AG10803 (cell line): Measurements from ENCODE around the gene DCUN1D4.

Experiments used
- DNase-seq: peaks from one replicate; pipeline ENCODE4 v3.0.0; 2010; ENCODE audit warnings: low read depth
- H3K4me3 ChIP-seq: 2 replicates; pipeline ENCODE4 v1.5.1; 2011; ENCODE audit warnings: mild to moderate bottlenecking, low read length, control low read depth
- TF ChIP-seq, protein P1 (sequence below): conservative IDR thresholded peaks from 2 replicates; pipeline ENCODE4 v1.5.1; 2011; ENCODE audit warnings: mild to moderate bottlenecking, low read length, control low read depth, inconsistent platforms

DCUN1D4 gene

DNA sequence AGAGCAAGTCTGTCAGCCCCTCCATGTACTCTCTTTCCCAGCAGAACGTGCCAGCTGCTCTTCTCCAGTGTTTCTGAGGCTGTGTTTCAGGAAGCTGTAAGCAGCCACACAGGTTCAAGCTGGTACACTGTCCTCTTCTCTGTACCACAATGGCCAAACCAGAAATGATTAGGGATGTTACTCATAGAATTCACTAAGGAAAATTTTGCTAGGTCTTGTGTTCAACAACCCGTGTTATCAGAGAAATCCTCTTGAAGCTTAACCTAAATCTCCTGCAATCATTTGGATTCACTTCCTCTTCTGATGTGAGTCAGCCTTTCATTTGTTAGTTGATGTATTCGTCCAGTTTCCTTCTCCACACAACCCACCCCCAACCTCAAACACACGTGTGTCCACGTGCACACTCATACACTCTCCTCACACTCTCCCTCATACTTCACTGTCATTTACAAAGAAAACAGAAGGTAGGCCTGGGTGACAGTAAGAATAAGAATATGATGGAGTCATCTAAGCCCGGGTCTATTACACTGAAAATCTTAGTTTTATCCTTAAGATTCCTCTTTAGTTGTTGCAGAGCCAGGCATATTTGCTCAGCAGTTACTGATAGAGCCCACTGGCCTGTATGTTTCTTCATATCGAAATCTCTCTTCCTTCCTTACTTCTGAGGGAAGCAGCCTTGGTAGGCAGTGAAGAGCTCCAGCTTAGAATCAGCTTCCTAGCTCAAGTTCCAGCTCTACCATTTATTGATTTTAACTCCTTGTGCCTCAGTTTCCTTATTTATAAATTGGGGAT, 63.4 kb downstream of the DCUN1D4 start:
- no peak overlapping the region for H3K4me3 ChIP-seq
- DNase-seq, result no peak
- TF ChIP-seq, protein P1, sequence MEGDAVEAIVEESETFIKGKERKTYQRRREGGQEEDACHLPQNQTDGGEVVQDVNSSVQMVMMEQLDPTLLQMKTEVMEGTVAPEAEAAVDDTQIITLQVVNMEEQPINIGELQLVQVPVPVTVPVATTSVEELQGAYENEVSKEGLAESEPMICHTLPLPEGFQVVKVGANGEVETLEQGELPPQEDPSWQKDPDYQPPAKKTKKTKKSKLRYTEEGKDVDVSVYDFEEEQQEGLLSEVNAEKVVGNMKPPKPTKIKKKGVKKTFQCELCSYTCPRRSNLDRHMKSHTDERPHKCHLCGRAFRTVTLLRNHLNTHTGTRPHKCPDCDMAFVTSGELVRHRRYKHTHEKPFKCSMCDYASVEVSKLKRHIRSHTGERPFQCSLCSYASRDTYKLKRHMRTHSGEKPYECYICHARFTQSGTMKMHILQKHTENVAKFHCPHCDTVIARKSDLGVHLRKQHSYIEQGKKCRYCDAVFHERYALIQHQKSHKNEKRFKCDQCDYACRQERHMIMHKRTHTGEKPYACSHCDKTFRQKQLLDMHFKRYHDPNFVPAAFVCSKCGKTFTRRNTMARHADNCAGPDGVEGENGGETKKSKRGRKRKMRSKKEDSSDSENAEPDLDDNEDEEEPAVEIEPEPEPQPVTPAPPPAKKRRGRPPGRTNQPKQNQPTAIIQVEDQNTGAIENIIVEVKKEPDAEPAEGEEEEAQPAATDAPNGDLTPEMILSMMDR, result no peak

DNA sequence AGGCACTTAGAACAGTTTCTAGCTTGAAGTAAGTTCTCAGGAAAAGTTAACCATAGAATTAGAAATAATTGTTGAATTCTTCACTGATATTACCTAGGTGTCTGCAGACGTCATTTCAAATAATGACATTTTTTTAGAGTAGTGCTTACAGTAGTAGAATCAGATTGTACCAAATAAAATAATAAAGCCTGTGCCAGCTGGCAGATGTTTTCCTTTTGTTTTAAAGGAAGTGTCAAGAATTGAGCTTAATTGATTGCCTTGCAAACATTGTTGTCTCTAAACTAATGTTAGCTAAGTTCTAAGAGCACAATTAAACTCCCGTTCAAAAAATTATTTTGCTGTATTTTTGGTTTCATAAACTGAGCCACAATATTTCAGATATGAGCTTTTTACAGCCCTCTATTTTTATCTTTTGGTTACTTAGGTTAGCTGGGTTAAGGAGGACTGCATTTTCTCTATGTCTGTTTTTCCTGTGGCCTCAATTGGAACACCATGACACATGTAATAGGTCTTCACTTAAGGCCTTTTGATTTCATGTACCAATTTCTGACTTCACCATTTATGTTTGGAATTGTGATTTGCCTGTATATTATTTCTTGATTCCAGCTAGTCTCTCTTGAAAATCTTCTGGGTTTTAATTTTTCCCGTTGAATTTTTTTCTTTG, 64.2 kb downstream of the DCUN1D4 start:
- no peak overlapping the region for H3K4me3 ChIP-seq
- DNase-seq, result no peak
- TF ChIP-seq, protein P1, result no peak

- no peak overlapping the region for H3K4me3 ChIP-seq
- TF ChIP-seq, protein P1, result no peak
- no peak for DNase-seq
These were observed 66.3 kb downstream of the DCUN1D4 start for GRCh38 chr4:51909236-51909703.

DNA sequence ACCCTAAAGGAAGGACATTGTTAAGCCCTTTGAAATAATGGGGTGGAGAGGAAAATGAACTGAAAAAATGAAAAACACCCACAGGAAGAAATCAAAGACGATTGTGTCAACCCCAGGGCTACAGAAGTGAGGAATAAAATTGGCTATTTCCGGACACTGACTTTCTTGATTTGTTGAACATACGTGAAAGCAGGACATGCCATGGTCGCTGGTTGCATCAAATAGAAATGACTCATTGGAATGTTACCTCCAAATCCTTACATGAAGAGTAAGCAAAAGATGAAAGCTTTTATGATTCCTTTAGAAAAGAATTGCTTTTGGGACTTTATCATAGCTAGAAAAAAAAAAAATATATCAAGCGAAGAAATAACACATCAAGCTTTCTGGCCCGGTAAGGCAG, 75.3 kb downstream of the DCUN1D4 start:
- H3K4me3 ChIP-seq, result no peak overlapping the region
- TF ChIP-seq, protein P1, result no peak
- no peak for DNase-seq

DNA sequence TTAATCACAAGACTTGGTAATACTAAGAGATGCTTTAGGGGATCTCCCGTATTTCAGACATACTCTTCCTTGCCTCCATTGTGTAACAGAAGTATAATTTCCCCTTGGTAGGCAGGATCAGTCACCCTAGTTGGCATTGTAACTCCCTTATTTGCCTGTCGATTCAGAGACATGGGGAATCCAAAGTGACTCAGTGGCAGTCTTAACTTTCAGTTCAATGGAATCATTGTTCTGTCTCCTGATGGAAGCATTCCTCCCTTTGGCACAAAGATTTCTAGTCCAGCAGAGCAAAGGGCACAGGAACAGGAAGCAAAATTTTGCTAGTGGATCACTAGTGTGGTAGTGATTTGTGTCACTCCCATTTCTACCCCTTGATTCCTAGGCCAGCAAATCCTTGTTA, 80.4 kb downstream of the DCUN1D4 start:
- TF ChIP-seq, protein P1, result no peak
- no peak for DNase-seq

DNA sequence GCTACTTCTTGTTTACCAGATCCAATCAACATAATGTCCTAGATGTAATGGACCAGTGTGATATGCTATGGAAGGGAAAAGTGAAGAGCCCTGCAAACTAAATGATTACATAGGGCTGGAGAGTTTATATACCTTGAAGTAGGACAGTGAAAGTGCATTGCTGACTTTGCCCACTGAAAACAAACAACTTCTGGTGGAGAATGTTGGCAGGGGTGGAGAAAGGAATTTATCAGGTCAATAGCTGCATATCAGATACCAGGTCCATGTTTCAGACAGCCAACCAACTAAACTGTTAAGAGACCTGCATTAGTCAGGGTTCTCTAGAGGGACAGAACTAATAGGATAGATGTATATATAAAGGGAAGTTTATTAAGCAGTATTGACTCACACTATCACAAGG, 82.4 kb downstream of the DCUN1D4 start:
- no peak overlapping the region for H3K4me3 ChIP-seq
- DNase-seq, result no peak
- TF ChIP-seq, protein P1, result no peak

More for the DNA sequence above, 80.4 kb downstream of the DCUN1D4 start:
- H3K4me3 ChIP-seq, result no peak overlapping the region

- H3K4me3 ChIP-seq, result no peak overlapping the region
- no peak for DNase-seq
- TF ChIP-seq, protein P1, result no peak
These were observed 87.6 kb downstream of the DCUN1D4 start for GRCh38 chr4:51930557-51930956.
